Stimulated activated naive CD4-positive, alpha-beta T cell (primary cell): ENCODE results near the gene KAT8.
"Not testable (repeated sequence)": the region's sequence is repeated elsewhere in the genome, so short reads cannot be mapped to it uniquely, and the experiment has no call there.

Experiments used
- DNase-seq, 6 experiments: peaks; one replicate each; lab custom pipeline; 2025; lab: John Stamatoyannopoulos, UW

KAT8 gene

DNA sequence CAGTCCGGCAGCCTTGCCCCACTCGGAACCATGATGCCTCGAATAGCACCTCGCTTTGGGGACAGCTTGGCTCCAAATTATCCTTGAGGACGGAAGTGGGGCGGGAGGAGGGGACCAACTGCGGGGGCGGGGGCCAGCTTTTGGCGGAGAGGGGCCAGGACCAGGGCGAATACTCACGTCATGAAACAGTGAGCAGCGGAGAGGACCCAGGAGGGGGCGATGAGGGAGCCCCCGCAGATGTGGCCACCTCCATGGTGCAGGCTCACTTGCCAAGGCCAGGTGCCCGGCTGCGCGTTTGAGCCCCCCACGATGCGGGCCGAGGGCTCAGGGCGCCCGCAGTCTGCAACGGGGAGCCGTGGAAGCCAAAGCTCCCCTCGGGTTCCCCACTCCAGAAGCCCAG lies 31.4 kb downstream of the KAT8 start:
- no peak for DNase-seq

DNA sequence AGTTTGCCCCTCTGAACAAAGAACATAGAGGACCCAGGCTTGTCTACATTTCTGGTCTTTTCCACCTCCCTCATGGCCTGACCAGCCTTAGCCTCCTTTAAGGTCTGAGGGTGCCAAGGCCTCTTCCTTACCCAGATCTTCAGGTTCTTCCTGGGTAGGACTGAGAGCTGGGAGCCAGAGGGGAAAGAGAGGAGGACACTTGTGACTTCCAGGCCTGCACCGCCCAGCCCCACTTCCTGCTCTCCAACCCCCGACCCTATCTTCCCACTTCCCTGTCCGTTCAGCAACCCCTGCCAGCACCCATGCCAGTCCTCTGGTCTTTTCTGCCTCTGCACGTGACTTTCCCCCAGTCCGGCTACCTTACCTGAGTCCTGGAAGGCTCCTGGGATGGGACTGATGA lies 31.9 kb downstream of the KAT8 start:
- no peak for DNase-seq

DNA sequence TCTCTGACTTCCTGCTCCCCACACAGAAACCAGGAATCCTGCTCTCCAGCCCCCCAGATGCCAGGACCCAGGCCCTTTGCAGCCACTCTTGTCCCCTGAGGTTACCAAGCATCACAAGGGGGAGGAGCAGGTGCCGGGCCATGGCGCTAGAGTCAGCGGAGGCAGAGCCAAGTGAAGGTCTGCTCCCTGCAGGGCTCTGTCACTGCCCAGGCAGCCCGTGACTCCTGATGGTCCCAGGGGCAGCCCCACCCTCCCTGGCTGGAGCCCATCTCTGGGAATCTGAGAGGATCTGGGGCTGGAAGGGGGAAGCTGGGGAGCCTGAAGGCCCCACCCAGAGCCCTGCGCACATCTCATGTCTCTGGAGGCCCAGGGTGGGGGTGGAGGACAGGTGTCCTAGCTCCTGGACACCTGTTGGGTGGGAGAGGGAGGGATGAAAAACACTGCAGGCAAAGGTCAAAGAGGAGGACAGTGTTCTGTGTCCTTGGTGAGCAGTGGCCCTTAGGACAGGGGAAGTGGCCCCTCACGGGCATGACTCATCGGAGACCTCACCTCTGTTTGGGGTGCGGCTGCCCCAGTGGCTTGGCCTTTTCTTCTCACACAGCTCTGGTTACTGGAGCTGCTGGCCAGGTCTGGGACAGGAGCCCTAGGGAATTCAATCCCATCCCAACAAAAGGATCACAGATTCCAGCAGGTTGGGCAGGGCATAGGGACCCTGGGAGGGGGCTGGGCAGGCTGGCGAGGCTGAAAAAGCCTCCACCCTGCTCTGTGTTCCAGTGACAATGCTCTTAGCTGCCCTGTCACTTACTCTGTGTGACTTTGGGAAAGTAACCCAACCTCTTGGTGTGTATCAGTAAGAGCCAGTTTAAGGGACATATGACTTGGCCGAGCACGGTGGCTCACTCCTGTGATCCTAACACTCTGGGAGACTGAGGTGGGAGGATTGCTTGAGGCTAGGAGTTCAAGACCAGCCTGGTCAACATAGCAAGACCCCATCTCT lies 32.7 kb downstream of the KAT8 start, which contains the start of gene PRSS36:
Gene PRSS36 (minus strand): TSS at position 173 of the 997 bp plus-strand sequence. CDS start 31 bp downstream, at position 142.
- no peak for DNase-seq

DNA sequence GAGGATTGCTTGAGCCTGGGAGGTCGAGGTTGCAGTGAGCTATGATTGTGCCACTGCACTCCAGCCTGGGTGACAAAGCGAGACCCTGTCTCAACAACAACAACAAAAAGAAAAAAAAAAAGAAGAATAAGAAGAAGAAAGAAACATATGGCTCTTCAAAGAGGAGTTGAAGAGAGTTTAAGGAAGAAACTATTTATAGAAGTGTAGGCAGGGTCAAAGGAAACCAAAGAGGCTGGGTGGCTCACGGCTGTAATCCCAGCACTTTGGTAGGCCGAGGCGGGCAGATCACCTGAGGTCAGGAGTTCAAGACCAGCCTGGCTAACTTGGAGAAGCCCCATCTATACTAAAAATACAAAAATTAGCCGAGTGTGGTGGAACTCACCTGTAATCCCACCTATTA lies 33.5 kb downstream of the KAT8 start:
- not testable (repeated sequence) for DNase-seq

DNA sequence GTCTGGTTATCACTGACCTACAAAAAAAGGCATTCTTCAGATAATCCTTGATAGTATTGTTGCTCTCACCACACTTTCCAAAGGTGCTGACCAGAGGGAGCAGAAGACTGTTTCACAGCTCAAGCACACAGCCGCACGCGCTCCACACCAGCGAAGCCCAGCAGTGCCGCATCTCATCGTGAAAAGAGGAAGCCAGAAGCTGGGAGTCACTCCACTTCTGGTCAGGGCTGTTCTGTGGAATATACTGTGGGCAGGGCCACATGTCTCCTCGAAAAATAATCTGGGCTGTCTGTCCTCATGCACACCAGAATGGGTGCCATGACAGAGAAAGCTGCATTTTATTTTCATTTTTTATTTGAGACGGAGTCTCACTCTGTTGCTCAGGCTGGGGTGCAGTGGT lies 39.7 kb downstream of the KAT8 start:
- DNase-seq, result no peak

DNA sequence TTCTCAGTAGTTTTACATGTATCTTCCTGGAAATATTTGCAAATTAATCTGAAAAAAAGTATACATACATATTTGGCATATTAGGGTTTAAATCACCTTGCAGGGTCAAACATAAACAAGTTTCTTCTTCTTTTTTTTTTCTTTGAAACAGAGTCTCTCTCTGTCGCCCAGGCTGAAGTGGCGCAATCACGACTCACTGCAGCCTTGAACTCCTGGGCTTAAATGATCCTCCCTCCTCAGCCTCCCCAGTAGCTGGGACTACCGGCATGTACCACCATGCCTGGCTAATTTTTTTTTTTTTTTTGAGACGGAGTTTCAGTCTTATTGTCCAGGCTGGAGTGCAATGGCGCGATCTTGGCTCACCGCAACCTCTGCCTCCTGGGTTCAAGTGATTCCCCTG lies 49.9 kb downstream of the KAT8 start:
- no peak for DNase-seq

DNA sequence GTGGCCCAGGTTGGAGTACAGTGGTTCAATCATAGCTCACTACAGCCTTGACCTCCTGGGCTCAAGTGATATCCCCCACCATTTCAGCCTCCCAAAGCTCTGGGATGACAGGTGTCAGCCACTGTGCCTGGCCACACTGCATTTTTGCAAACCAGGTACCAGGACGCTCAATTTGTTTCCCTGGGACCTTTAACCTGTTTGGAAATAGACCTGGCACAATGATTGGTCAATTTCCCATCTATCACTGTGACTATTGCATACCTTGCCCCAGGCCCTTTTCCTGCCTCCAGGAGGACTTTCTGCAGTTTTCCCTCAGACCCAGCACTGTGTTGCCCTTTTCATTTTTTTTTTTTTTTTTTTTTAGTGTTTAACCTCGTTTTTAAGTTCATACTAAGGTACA lies 51.4 kb downstream of the KAT8 start:
- no peak for DNase-seq

DNA sequence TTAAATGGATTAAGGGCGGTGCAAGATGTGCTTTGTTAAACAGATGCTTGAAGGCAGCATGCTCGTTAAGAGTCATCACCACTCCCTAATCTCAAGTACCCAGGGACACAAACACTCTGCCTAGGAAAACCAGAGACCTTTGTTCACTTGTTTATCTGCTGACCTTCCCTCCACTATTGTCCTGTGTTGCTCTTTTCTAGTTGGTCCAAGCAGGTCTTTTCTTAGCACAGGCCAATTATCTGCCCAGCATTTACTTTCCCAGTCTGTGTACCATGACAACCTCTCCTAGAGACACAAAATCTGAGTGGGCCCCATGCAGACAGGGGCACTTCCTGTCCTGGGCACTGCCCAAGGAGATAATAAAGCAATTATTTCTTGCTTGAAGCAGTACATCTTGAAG lies 52.6 kb downstream of the KAT8 start:
- DNase-seq, result not testable (repeated sequence)

DNA sequence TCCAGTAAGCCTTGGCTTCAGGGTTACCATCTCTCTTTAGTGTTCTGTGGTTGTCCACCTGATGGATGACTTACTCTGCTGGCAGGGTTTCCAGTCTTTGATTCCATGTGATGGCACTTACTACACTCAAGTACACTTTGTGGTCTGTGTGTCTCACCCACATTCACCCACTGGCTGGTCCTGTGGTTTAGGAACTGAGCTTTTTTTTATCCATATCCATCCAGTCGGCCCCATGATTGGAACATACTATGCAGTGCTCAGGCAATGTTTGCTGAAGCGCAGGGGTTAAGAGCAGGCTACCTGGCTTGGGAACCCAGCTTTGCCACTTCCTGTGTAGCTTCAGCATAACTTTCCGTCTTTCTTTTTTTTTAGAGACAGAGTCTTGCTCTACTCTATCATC lies 59.7 kb downstream of the KAT8 start:
- DNase-seq, result peak; percentile 29 to 74 (median 56)

DNA sequence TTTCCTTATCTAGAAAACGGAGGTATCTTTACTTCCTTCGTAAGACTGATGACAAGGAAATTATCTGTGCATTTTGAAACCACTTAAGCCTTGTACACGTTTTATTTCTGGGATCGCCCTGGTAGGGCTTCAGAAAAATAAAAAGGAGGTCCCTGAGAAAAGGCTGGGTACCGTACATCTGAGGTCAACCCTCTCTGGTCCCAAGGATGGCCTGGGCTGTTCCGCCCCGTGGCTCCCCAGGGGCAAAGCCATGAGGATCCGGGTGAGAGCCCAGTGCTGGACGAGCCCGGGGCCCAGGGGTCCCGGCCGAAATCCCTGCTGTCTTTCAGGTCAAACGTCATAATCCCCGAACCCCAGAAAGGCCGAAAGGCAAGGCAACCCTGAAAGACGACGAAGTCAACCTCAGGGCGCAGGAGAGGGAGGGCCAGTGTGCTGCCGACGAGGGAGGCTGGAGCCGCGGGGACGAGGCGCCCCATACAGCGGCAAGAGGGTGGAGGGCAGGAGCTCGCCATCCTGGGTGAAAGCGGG lies 61.8 kb downstream of the KAT8 start:
- DNase-seq, result peak in 1 of 6 experiments; percentile 55

DNA sequence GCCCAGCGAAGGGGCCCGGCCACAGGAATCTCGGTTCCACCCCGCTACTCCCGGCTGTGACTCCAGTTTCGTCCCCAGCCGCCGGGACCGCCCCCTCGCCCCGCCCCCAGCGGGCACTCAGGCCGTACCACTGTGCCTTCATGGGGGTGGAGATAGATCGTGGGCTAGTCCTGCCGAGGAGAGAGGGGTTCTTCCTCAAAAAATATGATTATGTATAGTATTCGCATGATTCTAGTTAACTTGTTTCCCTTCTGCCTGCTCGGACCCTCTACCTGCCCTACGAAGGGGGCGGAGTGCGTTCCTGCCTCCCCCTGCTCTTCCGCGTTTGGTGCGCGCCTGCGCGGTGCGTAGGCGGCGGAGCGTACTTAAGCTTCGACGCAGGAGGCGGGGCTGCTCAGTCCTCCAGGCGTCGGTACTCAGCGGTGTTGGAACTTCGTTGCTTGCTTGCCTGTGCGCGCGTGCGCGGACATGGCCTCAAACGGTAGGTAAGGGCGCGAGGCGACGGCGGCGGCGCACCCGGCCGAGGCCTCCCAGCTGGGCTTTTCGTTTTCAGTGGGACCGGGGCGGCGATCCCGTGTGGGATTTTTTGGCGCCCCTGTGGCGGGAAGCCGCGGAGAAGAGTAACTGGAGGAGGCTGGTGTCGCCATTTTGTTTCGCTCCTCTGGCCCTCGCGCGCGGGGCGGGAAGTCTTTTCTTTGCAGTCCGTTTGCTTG lies 62.4 kb downstream of the KAT8 start, which contains the start of gene FUS:
Gene FUS (plus strand): TSS at position 393 of the 713 bp plus-strand sequence. CDS start 76 bp downstream, at position 469.
- peak; percentile 86 to 100 (median 94) for DNase-seq
